ENCODE data around the gene DCAF11.
A peak's percentile ranks its signal among the peaks of the same experiment; 100 is the strongest.

DCAF11 gene

GRCh38 chr14:24131549-24131966 lies 17.0 kb downstream of the DCAF11 start:
- DNase-seq (ENCODE audit: low spot score), result no peak
- Histone ChIP-seq H3K4me3 (no peak overlapping the region), H3K27ac (peak overlapping the region; percentile 4 to 39)
- TF ChIP-seq CTCF (IDR thresholded peaks at IDR 0.05), result no peak

DNA sequence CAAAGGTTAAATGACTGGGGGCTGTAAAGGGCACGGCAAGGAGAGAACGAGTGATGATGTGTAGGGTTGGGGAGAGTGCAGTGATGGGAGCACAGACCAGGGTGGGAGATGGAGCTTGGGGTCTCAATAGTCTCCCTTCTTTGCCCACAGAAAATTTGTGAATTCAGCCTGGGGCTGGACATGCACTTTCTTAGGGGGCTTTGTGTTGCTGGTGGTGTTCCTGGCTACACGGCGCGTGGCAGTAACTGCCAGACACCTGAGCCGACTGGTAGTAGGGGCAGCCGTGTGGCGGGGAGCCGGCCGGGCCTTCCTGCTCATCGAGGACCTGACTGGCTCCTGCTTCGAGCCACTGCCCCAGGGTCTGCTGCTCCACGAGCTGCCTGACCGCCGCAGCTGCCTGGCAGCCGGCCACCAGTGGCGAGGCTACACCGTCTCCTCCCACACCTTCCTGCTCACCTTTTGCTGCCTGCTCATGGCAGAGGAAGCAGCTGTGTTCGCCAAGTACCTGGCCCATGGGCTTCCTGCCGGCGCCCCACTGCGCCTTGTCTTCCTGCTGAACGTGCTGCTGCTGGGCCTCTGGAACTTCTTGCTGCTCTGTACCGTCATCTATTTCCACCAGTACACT lies 17.6 kb downstream of the DCAF11 start:
- no peak for TF ChIP-seq CTCF (IDR thresholded peaks at IDR 0.05)
- no peak for DNase-seq (ENCODE audit: low spot score)
- Histone ChIP-seq H3K27ac (no peak overlapping the region), H3K4me3 (no peak overlapping the region)

DNA sequence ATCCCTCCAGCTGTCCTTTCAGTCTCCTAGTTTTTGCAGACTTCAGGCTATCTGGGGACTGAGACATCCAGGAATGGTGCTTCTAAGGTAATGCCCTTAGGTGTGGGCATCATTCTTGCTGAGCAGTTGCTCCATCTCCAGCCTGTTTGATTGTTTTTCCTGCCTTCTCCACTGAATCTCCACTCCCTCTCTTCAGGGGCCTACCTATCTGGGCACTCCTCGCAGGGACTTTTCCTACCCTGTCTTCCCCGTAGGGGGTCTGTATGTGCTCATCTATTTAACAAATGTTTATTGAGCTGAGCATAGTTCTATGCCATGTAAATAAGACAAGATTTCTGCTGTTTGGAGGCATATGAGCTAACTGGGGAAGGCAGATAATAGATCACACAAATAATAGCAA lies 18.4 kb downstream of the DCAF11 start:
- TF ChIP-seq CTCF (IDR thresholded peaks at IDR 0.05), result no peak
- Histone ChIP-seq H3K27ac (no peak overlapping the region), H3K4me3 (no peak overlapping the region)
- DNase-seq (ENCODE audit: low spot score), result no peak

- DNase-seq (ENCODE audit: low spot score), result no peak
- no peak overlapping the region for H3K4me3 ChIP-seq
- TF ChIP-seq CTCF (IDR thresholded peaks at IDR 0.05), result no peak
- no peak overlapping the region for H3K27ac ChIP-seq
Observed at GRCh38 chr14:24133735-24134134, 19.2 kb downstream of the DCAF11 start.

- DNase-seq (ENCODE audit: low spot score), result no peak
- H3K4me3 ChIP-seq, result peak overlapping the region; percentile 83
- peak overlapping the region; percentile 90 to 91 for H3K27ac ChIP-seq
- TF ChIP-seq CTCF (IDR thresholded peaks at IDR 0.05), result no peak
Observed at GRCh38 chr14:24135584-24135833, 20.9 kb downstream of the DCAF11 start.

- peak; percentile 94 for DNase-seq (ENCODE audit: low spot score)
Observed at GRCh38 chr14:24135834-24136683, 21.5 kb downstream of the DCAF11 start, which contains the start of gene PSME1. Gene PSME1 (plus strand): TSS chr14:24136194. CDS start chr14:24136263, 69 bp downstream.

More at GRCh38 chr14:24135834-24136683, 21.5 kb downstream of the DCAF11 start, which contains the start of gene PSME1:
- Histone ChIP-seq H3K27ac (peak within 1 kb of the TSS; percentile 90 to 91), H3K4me3 (peak within 1 kb of the TSS; percentile 83)
- TF ChIP-seq CTCF (IDR thresholded peaks at IDR 0.05), result no peak
